GM23338 (cell line): ENCODE results near the gene TFAM. TPM values are rescaled to one million over a fixed set of nuclear protein-coding genes. Genes with fewer than 3 reads are reported as not detected.

Experiments used
- ATAC-seq: fragments of 200-7000 bp; cut with Tn5 transposase; 3 replicates; pipeline ENCODE4 v1.9.1; 2020
- DNase-seq: peaks from one replicate; pipeline ENCODE4 v3.0.0-alpha.2; 2015; ENCODE audit warnings: low spot score
- H2AFZ ChIP-seq: fragments of 200-600 bp; sonication (generic); 2 replicates; pipeline ENCODE4 v1.8.0; 2016; ENCODE audit warnings: antibody characterized with exemption, mild to moderate bottlenecking, moderate library complexity
- H3F3A ChIP-seq: fragments of 200-600 bp; sonication (generic); replicated peaks from 2 replicates; pipeline ENCODE4 v1.8.0; 2017; ENCODE audit warnings: antibody characterized with exemption, mixed run types, low read depth
- H3K27ac ChIP-seq: fragments of 200-600 bp; sonication (generic); 2 replicates; pipeline ENCODE4 v1.6.1; 2016; ENCODE audit warnings: low read depth
- H3K27me3 ChIP-seq: fragments of 200-600 bp; sonication (generic); 2 replicates; pipeline ENCODE4 v1.8.0; 2016; ENCODE audit warnings: mild to moderate bottlenecking, mixed run types, moderate library complexity; ENCODE audit not compliant: insufficient read depth
- H3K36me3 ChIP-seq: fragments of 200-600 bp; sonication (generic); 2 replicates; pipeline ENCODE4 v1.8.0; 2016; ENCODE audit warnings: mild to moderate bottlenecking; ENCODE audit not compliant: insufficient read depth
- H3K4me1 ChIP-seq: fragments of 200-600 bp; sonication (generic); 2 replicates; pipeline ENCODE4 v1.8.0; 2016; ENCODE audit warnings: mild to moderate bottlenecking, moderate library complexity; ENCODE audit not compliant: insufficient read depth
- H3K4me2 ChIP-seq: fragments of 200-600 bp; sonication (generic); 2 replicates; pipeline ENCODE4 v1.7.1; 2017; ENCODE audit warnings: mixed run types
- H3K4me3 ChIP-seq: fragments of 200-600 bp; sonication (generic); 2 replicates; pipeline ENCODE4 v1.6.1; 2016; ENCODE audit warnings: mixed run types
- H3K79me2 ChIP-seq: fragments of 200-600 bp; sonication (generic); replicated peaks from 2 replicates; pipeline ENCODE4 v1.8.0; 2017; ENCODE audit warnings: mild to moderate bottlenecking; ENCODE audit not compliant: insufficient read depth
- H3K9me2 ChIP-seq: fragments of 200-600 bp; sonication (generic); 2 replicates; pipeline ENCODE4 v1.8.0; 2017; ENCODE audit not compliant: insufficient read depth
- H4K20me1 ChIP-seq: fragments of 200-600 bp; sonication (generic); replicated peaks from 2 replicates; pipeline ENCODE4 v1.8.0; 2017; ENCODE audit warnings: mild to moderate bottlenecking; ENCODE audit not compliant: insufficient read depth
- H3K27ac Mint-ChIP-seq: 2 replicates; pipeline ENCODE4 v1.8.0; 2020; ENCODE audit warnings: inconsistent platforms, mild to moderate bottlenecking, moderate library complexity, mixed read lengths
- H3K27me3 Mint-ChIP-seq: 3 replicates; pipeline ENCODE4 v1.8.0; 2022; ENCODE audit warnings: low read depth, mild to moderate bottlenecking, moderate library complexity, mixed read lengths, inconsistent platforms; ENCODE audit not compliant: insufficient read depth, poor library complexity
- H3K36me3 Mint-ChIP-seq: 3 replicates; pipeline ENCODE4 v1.8.0; 2021; ENCODE audit warnings: low read depth, mild to moderate bottlenecking, inconsistent platforms, moderate library complexity, mixed read lengths
- H3K4me1 Mint-ChIP-seq: 3 replicates; pipeline ENCODE4 v1.8.0; 2020; ENCODE audit warnings: mild to moderate bottlenecking, inconsistent platforms, mixed read lengths
- H3K4me3 Mint-ChIP-seq: 3 replicates; pipeline ENCODE4 v1.8.0; 2021; ENCODE audit warnings: moderate library complexity, mild to moderate bottlenecking, inconsistent platforms, mixed read lengths
- H3K9me3 Mint-ChIP-seq: 3 replicates; pipeline ENCODE4 v1.8.0; 2020; ENCODE audit warnings: moderate library complexity, mild to moderate bottlenecking, inconsistent platforms, mixed read lengths
- CREB1 ChIP-seq: fragments of 250-450 bp; sonication (Bioruptor Pico); IDR thresholded peaks from 2 replicates; pipeline ENCODE4 v1.5.0; 2020; ENCODE audit warnings: low read depth, mild to moderate bottlenecking, moderate library complexity
- EZH2 ChIP-seq: fragments of 200-600 bp; sonication (generic); IDR thresholded peaks from one replicate; pipeline ENCODE4 v1.8.0; 2017; ENCODE audit warnings: antibody characterized with exemption, mild to moderate bottlenecking, low read depth; ENCODE audit not compliant: unreplicated experiment
- EZH2phosphoT487 ChIP-seq: fragments of 200-600 bp; sonication (generic); IDR thresholded peaks from one replicate; pipeline ENCODE4 v1.8.1; 2018; ENCODE audit warnings: antibody characterized with exemption; ENCODE audit not compliant: unreplicated experiment
- JUNB ChIP-seq: IDR thresholded peaks from one replicate; pipeline ENCODE4 v1.6.1; 2016; ENCODE audit warnings: antibody characterized with exemption; ENCODE audit not compliant: unreplicated experiment
- NANOG ChIP-seq: IDR thresholded peaks from 2 replicates; pipeline ENCODE4 v1.6.1; 2016; ENCODE audit warnings: antibody characterized with exemption, borderline replicate concordance
- POLR2AphosphoS5 ChIP-seq: IDR thresholded peaks from 2 replicates; pipeline ENCODE4 v1.6.1; 2016; ENCODE audit warnings: antibody characterized with exemption, low read depth
- STAT1 ChIP-seq: IDR thresholded peaks from one replicate; pipeline ENCODE4 v1.6.1; 2016; ENCODE audit warnings: antibody characterized with exemption; ENCODE audit not compliant: unreplicated experiment
- ZNF114 ChIP-seq: fragments of 250-450 bp; sonication (Bioruptor Pico); IDR thresholded peaks from 2 replicates; pipeline ENCODE4 v1.5.0; 2020; ENCODE audit warnings: mild to moderate bottlenecking, moderate library complexity
- ZNF331 ChIP-seq: fragments of 250-450 bp; sonication (Bioruptor Pico); IDR thresholded peaks from 2 replicates; pipeline ENCODE4 v1.5.0; 2020; ENCODE audit warnings: low read depth, mild to moderate bottlenecking, moderate library complexity
- long read RNA-seq: library from polyadenylated mRNA; unstranded; transcript quantifications from one replicate; pipeline ENCODE4 v2.0.0, GENCODE V29; 2020; ENCODE audit not compliant: unreplicated experiment
- polyA plus RNA-seq: library from polyadenylated mRNA; unstranded; fragments of >200 nt; fragmentation: Nextera tagmentation; extraction: Ambion mirVana; gene quantifications from 2 replicates; pipeline ENCODE4 v1.2.1, GENCODE V29; 2016
- total RNA-seq: library from RNA; depleted of rRNA; stranded (reverse); fragments of >200 nt; shearing (Covaris generic); gene quantifications from 2 replicates; pipeline ENCODE4 v1.2.3, GENCODE V29; 2014; rRNA removed
- TF ChIP-seq, protein P1 (sequence below), 2 experiments: fragments of 200-600 bp in 1 of 2; sonication (generic) in 1 of 2; conservative IDR thresholded peaks; 2 replicates each; pipeline versions ENCODE4 v1.5.1 to v1.6.1; 2016 to 2017; ENCODE audit warnings: antibody characterized with exemption in 2 of 2, low read depth in 2 of 2, mild to moderate bottlenecking in 2 of 2, moderate library complexity in 1 of 2
- TF ChIP-seq, protein P2 (sequence below): fragments of 250-450 bp; sonication (Bioruptor Pico); IDR thresholded peaks from 2 replicates; pipeline ENCODE4 v1.5.0; 2020; ENCODE audit warnings: mild to moderate bottlenecking, moderate library complexity
- TF ChIP-seq, protein P3 (sequence below): IDR thresholded peaks from one replicate; pipeline ENCODE4 v1.6.1; 2018; ENCODE audit warnings: antibody characterized with exemption; ENCODE audit not compliant: unreplicated experiment
- TF ChIP-seq, protein P4 (sequence below): IDR thresholded peaks from 2 replicates; pipeline ENCODE4 v1.6.1; 2016; ENCODE audit warnings: antibody characterized with exemption

Gene TFAM
- 47.7 and 54.2 TPM in 2 replicates for total RNA-seq
- 139 and 156 TPM in 2 replicates for polyA plus RNA-seq
- long read RNA-seq, full-length matches to known transcripts: 11 of 30 reads
- long read RNA-seq, partial matches to known transcripts: 18 of 30 reads
- long read RNA-seq, other reads (novel, unspliced or antisense): 1 of 30 reads

DNA sequence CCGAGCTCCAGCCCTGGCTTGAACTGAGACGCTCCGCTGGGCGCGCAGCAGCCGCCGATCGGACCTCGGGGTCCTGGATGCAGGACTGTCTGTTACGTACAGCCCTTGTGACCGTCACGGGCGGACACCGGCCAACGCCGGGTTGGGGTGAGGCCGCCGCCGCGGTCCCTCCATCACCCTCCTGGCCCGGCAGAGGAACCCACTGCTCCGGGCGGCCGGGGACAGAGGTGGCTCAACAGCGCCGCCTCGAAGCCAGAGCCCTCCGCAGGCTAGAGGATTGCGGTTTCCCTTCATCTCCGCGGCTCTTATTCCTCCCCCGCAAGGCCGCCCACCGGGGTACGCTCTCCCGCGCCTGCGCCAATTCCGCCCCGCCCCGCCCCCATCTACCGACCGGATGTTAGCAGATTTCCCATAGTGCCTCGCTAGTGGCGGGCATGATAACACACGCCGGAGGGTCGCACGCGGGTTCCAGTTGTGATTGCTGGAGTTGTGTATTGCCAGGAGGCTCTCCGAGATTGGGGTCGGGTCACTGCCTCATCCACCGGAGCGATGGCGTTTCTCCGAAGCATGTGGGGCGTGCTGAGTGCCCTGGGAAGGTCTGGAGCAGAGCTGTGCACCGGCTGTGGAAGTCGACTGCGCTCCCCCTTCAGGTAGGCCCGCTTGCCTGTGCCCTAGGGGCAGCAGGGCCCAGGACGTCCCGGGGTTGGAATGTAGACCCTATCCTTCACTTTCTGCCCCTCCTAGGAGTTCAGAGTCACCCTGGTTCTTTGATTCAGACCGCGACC, at the start of gene TFAM:
TFAM (plus strand) TSS at position 412 of the 785 bp plus-strand sequence; CDS start at position 550, 138 bp downstream.
- Histone ChIP-seq H3F3A (no peaks in the 10 kb centered on the region), H3K27me3 (no peaks in the 10 kb centered on the region), H3K4me1 (peaks cover 14% of the 10 kb centered on the region), H3K4me2 (peak within 1 kb of the TSS; percentile 94), H2AFZ (peak within 1 kb of the TSS; percentile 90), H3K4me3 (peak within 1 kb of the TSS; percentile 97), H3K27ac (peak within 1 kb of the TSS; percentile 96), H3K9me2 (no peaks in the 10 kb centered on the region), H3K36me3 (peaks cover 30% of the 10 kb centered on the region), H3K79me2 (peaks cover 46% of the 10 kb centered on the region), H4K20me1 (peaks cover 15% of the 10 kb centered on the region)
- peak within 1 kb of the TSS; percentile 100 for H3K4me3 Mint-ChIP-seq
- peaks cover 8% of the 10 kb centered on the region for H3K27me3 Mint-ChIP-seq
- H3K36me3 Mint-ChIP-seq: peaks cover 44% of the 10 kb centered on the region
- H3K9me3 Mint-ChIP-seq: no peaks in the 10 kb centered on the region
- DNase-seq (peak; percentile 97), ATAC-seq (peak; percentile 96)
- H3K4me1 Mint-ChIP-seq: peaks cover 8% of the 10 kb centered on the region
- peak within 1 kb of the TSS; percentile 99 for H3K27ac Mint-ChIP-seq
- TF ChIP-seq, protein P1, sequence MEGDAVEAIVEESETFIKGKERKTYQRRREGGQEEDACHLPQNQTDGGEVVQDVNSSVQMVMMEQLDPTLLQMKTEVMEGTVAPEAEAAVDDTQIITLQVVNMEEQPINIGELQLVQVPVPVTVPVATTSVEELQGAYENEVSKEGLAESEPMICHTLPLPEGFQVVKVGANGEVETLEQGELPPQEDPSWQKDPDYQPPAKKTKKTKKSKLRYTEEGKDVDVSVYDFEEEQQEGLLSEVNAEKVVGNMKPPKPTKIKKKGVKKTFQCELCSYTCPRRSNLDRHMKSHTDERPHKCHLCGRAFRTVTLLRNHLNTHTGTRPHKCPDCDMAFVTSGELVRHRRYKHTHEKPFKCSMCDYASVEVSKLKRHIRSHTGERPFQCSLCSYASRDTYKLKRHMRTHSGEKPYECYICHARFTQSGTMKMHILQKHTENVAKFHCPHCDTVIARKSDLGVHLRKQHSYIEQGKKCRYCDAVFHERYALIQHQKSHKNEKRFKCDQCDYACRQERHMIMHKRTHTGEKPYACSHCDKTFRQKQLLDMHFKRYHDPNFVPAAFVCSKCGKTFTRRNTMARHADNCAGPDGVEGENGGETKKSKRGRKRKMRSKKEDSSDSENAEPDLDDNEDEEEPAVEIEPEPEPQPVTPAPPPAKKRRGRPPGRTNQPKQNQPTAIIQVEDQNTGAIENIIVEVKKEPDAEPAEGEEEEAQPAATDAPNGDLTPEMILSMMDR (conservative IDR thresholded peaks at IDR 0.05; ENCODE audit: low read depth in 2 of 2): peak; percentile 40 to 75
- TF ChIP-seq EZH2phosphoT487: no peak
- no peak for TF ChIP-seq ZNF331 (CRISPR knock-in tag)
- TF ChIP-seq EZH2: no peak
- TF ChIP-seq, protein P2, sequence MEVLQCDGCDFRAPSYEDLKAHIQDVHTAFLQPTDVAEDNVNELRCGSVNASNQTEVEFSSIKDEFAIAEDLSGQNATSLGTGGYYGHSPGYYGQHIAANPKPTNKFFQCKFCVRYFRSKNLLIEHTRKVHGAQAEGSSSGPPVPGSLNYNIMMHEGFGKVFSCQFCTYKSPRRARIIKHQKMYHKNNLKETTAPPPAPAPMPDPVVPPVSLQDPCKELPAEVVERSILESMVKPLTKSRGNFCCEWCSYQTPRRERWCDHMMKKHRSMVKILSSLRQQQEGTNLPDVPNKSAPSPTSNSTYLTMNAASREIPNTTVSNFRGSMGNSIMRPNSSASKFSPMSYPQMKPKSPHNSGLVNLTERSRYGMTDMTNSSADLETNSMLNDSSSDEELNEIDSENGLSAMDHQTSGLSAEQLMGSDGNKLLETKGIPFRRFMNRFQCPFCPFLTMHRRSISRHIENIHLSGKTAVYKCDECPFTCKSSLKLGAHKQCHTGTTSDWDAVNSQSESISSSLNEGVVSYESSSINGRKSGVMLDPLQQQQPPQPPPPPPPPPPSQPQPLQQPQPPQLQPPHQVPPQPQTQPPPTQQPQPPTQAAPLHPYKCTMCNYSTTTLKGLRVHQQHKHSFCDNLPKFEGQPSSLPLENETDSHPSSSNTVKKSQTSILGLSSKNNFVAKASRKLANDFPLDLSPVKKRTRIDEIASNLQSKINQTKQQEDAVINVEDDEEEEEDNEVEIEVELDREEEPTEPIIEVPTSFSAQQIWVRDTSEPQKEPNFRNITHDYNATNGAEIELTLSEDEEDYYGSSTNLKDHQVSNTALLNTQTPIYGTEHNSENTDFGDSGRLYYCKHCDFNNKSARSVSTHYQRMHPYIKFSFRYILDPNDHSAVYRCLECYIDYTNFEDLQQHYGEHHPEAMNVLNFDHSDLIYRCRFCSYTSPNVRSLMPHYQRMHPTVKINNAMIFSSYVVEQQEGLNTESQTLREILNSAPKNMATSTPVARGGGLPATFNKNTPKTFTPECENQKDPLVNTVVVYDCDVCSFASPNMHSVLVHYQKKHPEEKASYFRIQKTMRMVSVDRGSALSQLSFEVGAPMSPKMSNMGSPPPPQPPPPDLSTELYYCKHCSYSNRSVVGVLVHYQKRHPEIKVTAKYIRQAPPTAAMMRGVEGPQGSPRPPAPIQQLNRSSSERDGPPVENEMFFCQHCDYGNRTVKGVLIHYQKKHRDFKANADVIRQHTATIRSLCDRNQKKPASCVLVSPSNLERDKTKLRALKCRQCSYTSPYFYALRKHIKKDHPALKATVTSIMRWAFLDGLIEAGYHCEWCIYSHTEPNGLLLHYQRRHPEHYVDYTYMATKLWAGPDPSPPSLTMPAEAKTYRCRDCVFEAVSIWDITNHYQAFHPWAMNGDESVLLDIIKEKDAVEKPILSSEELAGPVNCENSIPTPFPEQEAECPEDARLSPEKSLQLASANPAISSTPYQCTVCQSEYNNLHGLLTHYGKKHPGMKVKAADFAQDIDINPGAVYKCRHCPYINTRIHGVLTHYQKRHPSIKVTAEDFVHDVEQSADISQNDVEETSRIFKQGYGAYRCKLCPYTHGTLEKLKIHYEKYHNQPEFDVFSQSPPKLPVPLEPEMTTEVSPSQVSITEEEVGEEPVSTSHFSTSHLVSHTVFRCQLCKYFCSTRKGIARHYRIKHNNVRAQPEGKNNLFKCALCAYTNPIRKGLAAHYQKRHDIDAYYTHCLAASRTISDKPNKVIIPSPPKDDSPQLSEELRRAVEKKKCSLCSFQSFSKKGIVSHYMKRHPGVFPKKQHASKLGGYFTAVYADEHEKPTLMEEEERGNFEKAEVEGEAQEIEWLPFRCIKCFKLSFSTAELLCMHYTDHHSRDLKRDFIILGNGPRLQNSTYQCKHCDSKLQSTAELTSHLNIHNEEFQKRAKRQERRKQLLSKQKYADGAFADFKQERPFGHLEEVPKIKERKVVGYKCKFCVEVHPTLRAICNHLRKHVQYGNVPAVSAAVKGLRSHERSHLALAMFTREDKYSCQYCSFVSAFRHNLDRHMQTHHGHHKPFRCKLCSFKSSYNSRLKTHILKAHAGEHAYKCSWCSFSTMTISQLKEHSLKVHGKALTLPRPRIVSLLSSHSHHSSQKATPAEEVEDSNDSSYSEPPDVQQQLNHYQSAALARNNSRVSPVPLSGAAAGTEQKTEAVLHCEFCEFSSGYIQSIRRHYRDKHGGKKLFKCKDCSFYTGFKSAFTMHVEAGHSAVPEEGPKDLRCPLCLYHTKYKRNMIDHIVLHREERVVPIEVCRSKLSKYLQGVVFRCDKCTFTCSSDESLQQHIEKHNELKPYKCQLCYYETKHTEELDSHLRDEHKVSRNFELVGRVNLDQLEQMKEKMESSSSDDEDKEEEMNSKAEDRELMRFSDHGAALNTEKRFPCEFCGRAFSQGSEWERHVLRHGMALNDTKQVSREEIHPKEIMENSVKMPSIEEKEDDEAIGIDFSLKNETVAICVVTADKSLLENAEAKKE: no peak
- TF ChIP-seq JUNB: no peak
- no peak for TF ChIP-seq STAT1
- TF ChIP-seq CREB1 (CRISPR knock-in tag): peak; percentile 21; the same call in 1 of the 2 replicates
- TF ChIP-seq POLR2AphosphoS5: peak; percentile 99
- TF ChIP-seq ZNF114 (CRISPR knock-in tag): no peak
- no peak for TF ChIP-seq NANOG
- TF ChIP-seq, protein P3, sequence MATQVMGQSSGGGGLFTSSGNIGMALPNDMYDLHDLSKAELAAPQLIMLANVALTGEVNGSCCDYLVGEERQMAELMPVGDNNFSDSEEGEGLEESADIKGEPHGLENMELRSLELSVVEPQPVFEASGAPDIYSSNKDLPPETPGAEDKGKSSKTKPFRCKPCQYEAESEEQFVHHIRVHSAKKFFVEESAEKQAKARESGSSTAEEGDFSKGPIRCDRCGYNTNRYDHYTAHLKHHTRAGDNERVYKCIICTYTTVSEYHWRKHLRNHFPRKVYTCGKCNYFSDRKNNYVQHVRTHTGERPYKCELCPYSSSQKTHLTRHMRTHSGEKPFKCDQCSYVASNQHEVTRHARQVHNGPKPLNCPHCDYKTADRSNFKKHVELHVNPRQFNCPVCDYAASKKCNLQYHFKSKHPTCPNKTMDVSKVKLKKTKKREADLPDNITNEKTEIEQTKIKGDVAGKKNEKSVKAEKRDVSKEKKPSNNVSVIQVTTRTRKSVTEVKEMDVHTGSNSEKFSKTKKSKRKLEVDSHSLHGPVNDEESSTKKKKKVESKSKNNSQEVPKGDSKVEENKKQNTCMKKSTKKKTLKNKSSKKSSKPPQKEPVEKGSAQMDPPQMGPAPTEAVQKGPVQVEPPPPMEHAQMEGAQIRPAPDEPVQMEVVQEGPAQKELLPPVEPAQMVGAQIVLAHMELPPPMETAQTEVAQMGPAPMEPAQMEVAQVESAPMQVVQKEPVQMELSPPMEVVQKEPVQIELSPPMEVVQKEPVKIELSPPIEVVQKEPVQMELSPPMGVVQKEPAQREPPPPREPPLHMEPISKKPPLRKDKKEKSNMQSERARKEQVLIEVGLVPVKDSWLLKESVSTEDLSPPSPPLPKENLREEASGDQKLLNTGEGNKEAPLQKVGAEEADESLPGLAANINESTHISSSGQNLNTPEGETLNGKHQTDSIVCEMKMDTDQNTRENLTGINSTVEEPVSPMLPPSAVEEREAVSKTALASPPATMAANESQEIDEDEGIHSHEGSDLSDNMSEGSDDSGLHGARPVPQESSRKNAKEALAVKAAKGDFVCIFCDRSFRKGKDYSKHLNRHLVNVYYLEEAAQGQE: no peak
- TF ChIP-seq, protein P4, sequence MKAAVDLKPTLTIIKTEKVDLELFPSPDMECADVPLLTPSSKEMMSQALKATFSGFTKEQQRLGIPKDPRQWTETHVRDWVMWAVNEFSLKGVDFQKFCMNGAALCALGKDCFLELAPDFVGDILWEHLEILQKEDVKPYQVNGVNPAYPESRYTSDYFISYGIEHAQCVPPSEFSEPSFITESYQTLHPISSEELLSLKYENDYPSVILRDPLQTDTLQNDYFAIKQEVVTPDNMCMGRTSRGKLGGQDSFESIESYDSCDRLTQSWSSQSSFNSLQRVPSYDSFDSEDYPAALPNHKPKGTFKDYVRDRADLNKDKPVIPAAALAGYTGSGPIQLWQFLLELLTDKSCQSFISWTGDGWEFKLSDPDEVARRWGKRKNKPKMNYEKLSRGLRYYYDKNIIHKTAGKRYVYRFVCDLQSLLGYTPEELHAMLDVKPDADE: peak; percentile 77
